GM19351 (cell line): ENCODE data around the gene MTNR1A.
"Not testable (repeated sequence)": the region's sequence is repeated elsewhere in the genome, so short reads cannot be mapped to it uniquely, and the experiment has no call there.

ENCODE experiments used
- ATAC-seq: cut with Tn5 transposase; IDR thresholded peaks from one replicate; pipeline ENCODE4 v1.9.1; 2021; ENCODE audit warnings: mild to moderate bottlenecking, moderate library complexity; ENCODE audit not compliant: unreplicated experiment

MTNR1A gene

GRCh38 chr4:186563761-186564160 is 8.4 kb upstream of the MTNR1A start:
- ATAC-seq, result no peak

GRCh38 chr4:186561748-186562147 is 6.4 kb upstream of the MTNR1A start:
- ATAC-seq, result no peak

- no peak for ATAC-seq
These were observed 5.3 kb upstream of the MTNR1A start for GRCh38 chr4:186560647-186561046.

GRCh38 chr4:186557486-186557885 is 2.1 kb upstream of the MTNR1A start:
- ATAC-seq, result no peak

- no peak for ATAC-seq
These were observed 1.7 kb upstream of the MTNR1A start for GRCh38 chr4:186557061-186557460.

- no peak for ATAC-seq
These were observed 841 bp downstream of the MTNR1A start for GRCh38 chr4:186554539-186554913.

GRCh38 chr4:186553717-186554116 is 1.6 kb downstream of the MTNR1A start:
- no peak for ATAC-seq

GRCh38 chr4:186551849-186552248 is 3.5 kb downstream of the MTNR1A start:
- no peak for ATAC-seq

- no peak for ATAC-seq
These were observed 9.9 kb downstream of the MTNR1A start for GRCh38 chr4:186545436-186545835.

GRCh38 chr4:186543206-186543605 is 12.2 kb downstream of the MTNR1A start:
- ATAC-seq, result no peak

GRCh38 chr4:186541801-186542200 is 13.6 kb downstream of the MTNR1A start:
- ATAC-seq, result no peak

GRCh38 chr4:186537843-186538521 is 17.4 kb downstream of the MTNR1A start:
- no peak for ATAC-seq

GRCh38 chr4:186536285-186536684 is 19.1 kb downstream of the MTNR1A start:
- no peak for ATAC-seq

GRCh38 chr4:186534056-186534455 is 21.3 kb downstream of the MTNR1A start:
- no peak for ATAC-seq

GRCh38 chr4:186523927-186524326 is 31.4 kb downstream of the MTNR1A start:
- ATAC-seq, result not testable (repeated sequence)

- ATAC-seq, result no peak
These were observed 39.1 kb downstream of the MTNR1A start for GRCh38 chr4:186516287-186516686.

GRCh38 chr4:186514271-186514950 is 41.0 kb downstream of the MTNR1A start:
- ATAC-seq, result no peak

- not testable (repeated sequence) for ATAC-seq
These were observed 50.6 kb downstream of the MTNR1A start for GRCh38 chr4:186504771-186505170.

GRCh38 chr4:186502231-186502630 is 53.1 kb downstream of the MTNR1A start:
- ATAC-seq, result no peak

GRCh38 chr4:186501554-186501953 is 53.8 kb downstream of the MTNR1A start:
- no peak for ATAC-seq

GRCh38 chr4:186500721-186501304 is 54.6 kb downstream of the MTNR1A start:
- no peak for ATAC-seq

- ATAC-seq, result no peak
These were observed 55.9 kb downstream of the MTNR1A start for GRCh38 chr4:186499467-186499866.
